Measurements from ENCODE around the gene KRTAP4-11. TPM values are rescaled to one million over a fixed set of nuclear protein-coding genes. Genes with fewer than 3 reads are reported as not detected.

KRTAP4-11 gene
- total RNA-seq, 2 donors from 2014 or later = not detected

- no peak overlapping the region for H3K4me3 ChIP-seq
- ATAC-seq (ENCODE audit: insufficient number of reproducible peaks, low FRiP score, low read depth) = no peak
- H3K4me1 ChIP-seq (ENCODE audit: control insufficient read depth in 1 of 2, low read depth in 2 of 2) = no peaks in the 10 kb centered on the region
- no peaks in the 10 kb centered on the region for H3K9me3 ChIP-seq
- no peaks in the 10 kb centered on the region for H3K36me3 ChIP-seq
- no peak for DNase-seq (ENCODE audit: low spot score)
- H3K27me3 ChIP-seq (replicated peaks; ENCODE audit: insufficient read depth) = no peaks in the 10 kb centered on the region
- TF ChIP-seq CTCF (IDR thresholded peaks at IDR 0.05) = no peak
- no peak overlapping the region for H3K27ac ChIP-seq
Observed at GRCh38 chr17:41082626-41083025, 35.5 kb downstream of the KRTAP4-11 start.

- Histone ChIP-seq H3K4me1 (ENCODE audit: control insufficient read depth in 1 of 2, low read depth in 2 of 2) (no peaks in the 10 kb centered on the region), H3K4me3 (no peak overlapping the region), H3K27ac (no peak overlapping the region), H3K36me3 (no peaks in the 10 kb centered on the region), H3K27me3 (replicated peaks; ENCODE audit: insufficient read depth) (no peaks in the 10 kb centered on the region), H3K9me3 (no peaks in the 10 kb centered on the region)
- TF ChIP-seq CTCF (IDR thresholded peaks at IDR 0.05) = no peak
- DNase-seq (ENCODE audit: low spot score) (no peak), ATAC-seq (ENCODE audit: insufficient number of reproducible peaks, low FRiP score, low read depth) (no peak)
Observed at GRCh38 chr17:41076788-41077187, 41.4 kb downstream of the KRTAP4-11 start.

- Histone ChIP-seq H3K9me3 (no peaks in the 10 kb centered on the region), H3K36me3 (no peaks in the 10 kb centered on the region), H3K27me3 (replicated peaks; ENCODE audit: insufficient read depth) (no peaks in the 10 kb centered on the region), H3K4me3 (no peak overlapping the region), H3K4me1 (ENCODE audit: control insufficient read depth in 1 of 2, low read depth in 2 of 2) (no peaks in the 10 kb centered on the region), H3K27ac (no peak overlapping the region)
- no peak for DNase-seq (ENCODE audit: low spot score)
- no peak for TF ChIP-seq CTCF (IDR thresholded peaks at IDR 0.05)
- ATAC-seq (ENCODE audit: insufficient number of reproducible peaks, low FRiP score, low read depth) = no peak
Observed at GRCh38 chr17:41073676-41074075, 44.5 kb downstream of the KRTAP4-11 start.

- no peak for TF ChIP-seq CTCF (IDR thresholded peaks at IDR 0.05)
- ATAC-seq (ENCODE audit: insufficient number of reproducible peaks, low FRiP score, low read depth) (no peak), DNase-seq (ENCODE audit: low spot score) (no peak)
- Histone ChIP-seq H3K9me3 (no peaks in the 10 kb centered on the region), H3K36me3 (no peaks in the 10 kb centered on the region), H3K27me3 (replicated peaks; ENCODE audit: insufficient read depth) (no peaks in the 10 kb centered on the region), H3K4me3 (no peak overlapping the region), H3K4me1 (ENCODE audit: control insufficient read depth in 1 of 2, low read depth in 2 of 2) (no peaks in the 10 kb centered on the region), H3K27ac (no peak overlapping the region)
Observed at GRCh38 chr17:41071606-41072360, 46.4 kb downstream of the KRTAP4-11 start.

GRCh38 chr17:41069031-41069430 lies 49.1 kb downstream of the KRTAP4-11 start:
- no peaks in the 10 kb centered on the region for H3K27me3 ChIP-seq (replicated peaks; ENCODE audit: insufficient read depth)
- ATAC-seq (ENCODE audit: insufficient number of reproducible peaks, low FRiP score, low read depth) (no peak), DNase-seq (ENCODE audit: low spot score) (no peak)
- no peak overlapping the region for H3K4me3 ChIP-seq
- no peaks in the 10 kb centered on the region for H3K36me3 ChIP-seq
- TF ChIP-seq CTCF (IDR thresholded peaks at IDR 0.05) = no peak
- H3K27ac ChIP-seq = no peak overlapping the region
- H3K4me1 ChIP-seq (ENCODE audit: control insufficient read depth in 1 of 2, low read depth in 2 of 2) = no peaks in the 10 kb centered on the region
- no peaks in the 10 kb centered on the region for H3K9me3 ChIP-seq

Data from thoracic aorta (tissue), 2 donors.